IMR-90 (cell line): Measurements from ENCODE around the gene BAIAP2. TPM values are rescaled to one million over a fixed set of nuclear protein-coding genes. Genes with fewer than 3 reads are reported as not detected.

Experiments
- ATAC-seq: fragments of 200-7000 bp; cut with Tn5 transposase; 2 replicates; pipeline ENCODE4 v1.9.1; 2020; ENCODE audit warnings: low read depth, mild to moderate bottlenecking, moderate library complexity
- BruUV-seq: library from RNA; stranded (reverse); fragments of 400-500 nt; replicated peaks from 2 replicates; lab custom pipeline; 2021; lab: Mats Ljungman, UMichigan
- CTCF ChIA-PET: fragments of 300-600 bp; formaldehyde crosslinking; extraction: SDS; loops from one replicate; lab custom pipeline; 2021; ENCODE audit warnings: antibody characterized with exemption; lab: Yijun Ruan, JAX
- POLR2A ChIA-PET: fragments of 300-600 bp; sonication (Branson Sonifier 250); formaldehyde crosslinking; loops from one replicate; lab custom pipeline; 2022; ENCODE audit warnings: antibody characterized with exemption; ENCODE audit not compliant: unreplicated experiment; lab: Charles Lee
- DNase-seq: peaks from one replicate; pipeline ENCODE4 v3.0.0; 2013
- H2AFZ ChIP-seq: replicated peaks from 2 replicates; pipeline ENCODE3; 2013; ENCODE audit warnings: low read length, mild to moderate bottlenecking; ENCODE audit not compliant: poor library complexity
- H2AK5ac ChIP-seq: 2 replicates; pipeline ENCODE4 v1.6.1; 2013; ENCODE audit warnings: low read depth, low read length, inconsistent platforms
- H2AK9ac ChIP-seq: replicated peaks from 2 replicates; pipeline ENCODE3; 2013; ENCODE audit warnings: mild to moderate bottlenecking, low read depth, low read length, moderate library complexity; ENCODE audit not compliant: poor library complexity
- H2BK120ac ChIP-seq: 2 replicates; pipeline ENCODE4 v1.6.1; 2013; ENCODE audit warnings: low read depth, low read length, inconsistent platforms
- H2BK15ac ChIP-seq: 3 replicates; pipeline ENCODE4 v1.6.1; 2013; ENCODE audit warnings: low read depth, low read length, inconsistent platforms
- H2BK20ac ChIP-seq: 2 replicates; pipeline ENCODE4 v1.6.1; 2013; ENCODE audit warnings: low read depth, mild to moderate bottlenecking, inconsistent platforms, low read length, moderate library complexity
- H2BK5ac ChIP-seq: 2 replicates; pipeline ENCODE4 v1.6.1; 2013; ENCODE audit warnings: mild to moderate bottlenecking, low read depth, low read length, inconsistent platforms; ENCODE audit not compliant: poor library complexity, severe bottlenecking
- H3K14ac ChIP-seq: replicated peaks from 2 replicates; pipeline ENCODE4 v1.6.1; 2013; ENCODE audit warnings: low read depth, low read length, inconsistent platforms
- H3K18ac ChIP-seq: 2 replicates; pipeline ENCODE4 v1.6.1; 2013; ENCODE audit warnings: low read depth, low read length, control low read depth
- H3K23ac ChIP-seq: 2 replicates; pipeline ENCODE4 v1.6.1; 2013; ENCODE audit warnings: low read depth, low read length, inconsistent platforms
- H3K27ac ChIP-seq: 2 replicates; pipeline ENCODE4 v1.5.1; 2013; ENCODE audit warnings: mild to moderate bottlenecking, control low read depth, low read length; ENCODE audit not compliant: insufficient read depth
- H3K27me3 ChIP-seq: 2 replicates; pipeline ENCODE4 v1.6.1; 2013; ENCODE audit warnings: low read length; ENCODE audit not compliant: control insufficient read depth, insufficient read depth
- H3K36me3 ChIP-seq: 2 replicates; pipeline ENCODE4 v1.6.1; 2013; ENCODE audit warnings: low read length, mixed read lengths; ENCODE audit not compliant: control insufficient read depth, insufficient read depth
- H3K4ac ChIP-seq: 2 replicates; pipeline ENCODE4 v1.6.1; 2013; ENCODE audit warnings: low read depth, low read length, inconsistent platforms
- H3K4me1 ChIP-seq: 2 replicates; pipeline ENCODE4 v1.6.1; 2013; ENCODE audit warnings: low read length, mixed read lengths; ENCODE audit not compliant: control insufficient read depth, insufficient read depth
- H3K4me2 ChIP-seq: 2 replicates; pipeline ENCODE4 v1.6.1; 2013; ENCODE audit warnings: low read depth, mild to moderate bottlenecking, control low read depth, low read length, moderate library complexity
- H3K4me3 ChIP-seq: 2 replicates; pipeline ENCODE4 v1.5.1; 2013; ENCODE audit warnings: low read depth, mild to moderate bottlenecking, control low read depth, low read length, moderate library complexity; ENCODE audit not compliant: insufficient read depth
- H3K56ac ChIP-seq: 2 replicates; pipeline ENCODE4 v1.6.1; 2013; ENCODE audit warnings: low read length, inconsistent platforms; ENCODE audit not compliant: insufficient read depth; ENCODE audit errors: extremely low read depth
- H3K79me1 ChIP-seq, 2 experiments: 2 replicates each; pipeline ENCODE4 v1.6.1; 2013; ENCODE audit warnings: low read length in 2 of 2, inconsistent platforms in 1 of 2, low read depth in 1 of 2
- H3K9ac ChIP-seq: 2 replicates; pipeline ENCODE4 v1.6.1; 2013; ENCODE audit warnings: low read depth, low read length, control low read depth
- H3K9me1 ChIP-seq: 2 replicates; pipeline ENCODE4 v1.6.1; 2013; ENCODE audit warnings: low read length, inconsistent platforms; ENCODE audit not compliant: insufficient read depth
- H3K9me3 ChIP-seq: 2 replicates; pipeline ENCODE4 v1.6.1; 2013; ENCODE audit warnings: low read length; ENCODE audit not compliant: control insufficient read depth, insufficient read depth
- H4K20me1 ChIP-seq: 2 replicates; pipeline ENCODE4 v1.6.1; 2013; ENCODE audit warnings: low read length, inconsistent platforms; ENCODE audit not compliant: insufficient read depth
- H4K5ac ChIP-seq: 2 replicates; pipeline ENCODE4 v1.6.1; 2013; ENCODE audit warnings: mild to moderate bottlenecking, low read depth, low read length, control low read depth
- H4K8ac ChIP-seq, 2 experiments: 2 replicates each; pipeline ENCODE4 v1.6.1; 2013; ENCODE audit warnings: low read depth in 2 of 2, low read length in 2 of 2, control low read depth in 1 of 2, inconsistent platforms in 1 of 2
- H4K91ac ChIP-seq: 2 replicates; pipeline ENCODE4 v1.6.1; 2013; ENCODE audit warnings: low read depth, low read length, inconsistent platforms; ENCODE audit not compliant: insufficient read depth
- BHLHE40 ChIP-seq: fragments of 150-350 bp; IDR thresholded peaks from 2 replicates; pipeline ENCODE4 v1.6.1; 2016; ENCODE audit warnings: mild to moderate bottlenecking, low read depth, low read length
- CEBPB ChIP-seq: IDR thresholded peaks from 2 replicates; pipeline ENCODE4 v1.6.1; 2012; ENCODE audit warnings: low read depth, low read length, improper control_type of control experiment
- CHD1 ChIP-seq: IDR thresholded peaks from 2 replicates; pipeline ENCODE4 v1.6.1; 2012; ENCODE audit warnings: low read depth, low read length, improper control_type of control experiment
- ELK1 ChIP-seq: fragments of 150-350 bp; IDR thresholded peaks from 2 replicates; pipeline ENCODE4 v1.6.1; 2016; ENCODE audit warnings: low read depth, mild to moderate bottlenecking, low read length, moderate library complexity, borderline replicate concordance
- MAFK ChIP-seq: IDR thresholded peaks from 2 replicates; pipeline ENCODE4 v1.6.1; 2012; ENCODE audit warnings: low read depth, low read length, improper control_type of control experiment
- MAZ ChIP-seq: IDR thresholded peaks from 2 replicates; pipeline ENCODE4 v1.6.1; 2012; ENCODE audit warnings: low read depth, mild to moderate bottlenecking, low read length, improper control_type of control experiment, moderate library complexity, borderline replicate concordance
- MXI1 ChIP-seq: IDR thresholded peaks from 2 replicates; pipeline ENCODE4 v1.6.1; 2012; ENCODE audit warnings: low read depth, mild to moderate bottlenecking, low read length, moderate library complexity, borderline replicate concordance
- NFE2L2 ChIP-seq: fragments of 150-350 bp; IDR thresholded peaks from 2 replicates; pipeline ENCODE4 v1.6.1; 2016; ENCODE audit warnings: low read depth, mild to moderate bottlenecking, low read length
- POLR2A ChIP-seq: IDR thresholded peaks from 2 replicates; pipeline ENCODE4 v1.6.1; 2012; ENCODE audit warnings: mild to moderate bottlenecking, low read depth, low read length
- RAD21 ChIP-seq: IDR thresholded peaks from 2 replicates; pipeline ENCODE4 v1.6.1; 2012; ENCODE audit warnings: low read length, improper control_type of control experiment
- RCOR1 ChIP-seq: IDR thresholded peaks from 2 replicates; pipeline ENCODE4 v1.6.1; 2012; ENCODE audit warnings: mild to moderate bottlenecking, low read length, improper control_type of control experiment; ENCODE audit not compliant: insufficient replicate concordance
- RFX5 ChIP-seq: IDR thresholded peaks from 2 replicates; pipeline ENCODE4 v1.8.0; 2012; ENCODE audit warnings: low read depth, mild to moderate bottlenecking, low read length, moderate library complexity
- SMC3 ChIP-seq: fragments of 150-350 bp; IDR thresholded peaks from 2 replicates; pipeline ENCODE4 v1.6.1; 2016; ENCODE audit warnings: low read depth, mild to moderate bottlenecking, antibody characterized with exemption, low read length, moderate library complexity
- USF2 ChIP-seq: fragments of 150-350 bp; IDR thresholded peaks from 2 replicates; pipeline ENCODE4 v1.6.1; 2017; ENCODE audit warnings: mild to moderate bottlenecking, antibody characterized with exemption, low read length, low read depth
- WGBS, 2 experiments: methylation state at CpG; one replicate each; pipeline versions ENCODE4 v1.1.5 to v1.1.7; 2013; ENCODE audit warnings: missing lambda C conversion rate in 2 of 2; ENCODE audit not compliant: insufficient read length in 1 of 2; ENCODE audit errors: extremely low coverage in 2 of 2; 5-methylcytosine and 5-hydroxymethylcytosine counted together
- dilution Hi-C: fragments of 300-500 bp; cut with HindIII; formaldehyde crosslinking; loops from one replicate; pipeline ENCODE4 v1.14.3; 2018; ENCODE audit warnings: low sequenced_read_pairs; ENCODE audit not compliant: unreplicated experiment
- in situ Hi-C: fragments of 300-500 bp; cut with MboI; formaldehyde crosslinking; loops from 3 replicates; pipeline ENCODE4 v1.14.3; 2019; ENCODE audit warnings: low sequenced_read_pairs, inconsistent platforms, mixed read lengths
- intact Hi-C: fragments of 100-400 bp; cut with micrococcal nuclease; formaldehyde crosslinking; loops from 2 replicates; pipeline ENCODE4 v1.10.0; 2022
- polyA plus RNA-seq, 3 experiments: library from polyadenylated mRNA; depleted of rRNA; stranded (reverse); fragments of >200 nt; gene quantifications; 2 replicates each; pipeline ENCODE4 v1.2.3, GENCODE V29; 2012; ENCODE audit warnings: low replicate concordance in 1 of 3
- total RNA-seq: library from RNA; depleted of rRNA; stranded (reverse); fragments of >200 nt; gene quantifications from 2 replicates; pipeline ENCODE4 v1.2.3, GENCODE V29; 2012
- TF ChIP-seq, protein P1 (sequence below): conservative IDR thresholded peaks from 2 replicates; pipeline ENCODE4 v1.5.1; 2012; ENCODE audit warnings: mild to moderate bottlenecking, low read depth, low read length, improper control_type of control experiment

The BAIAP2 gene
- total and polyA plus RNA-seq, 2 of the 4 experiments (the other 2 are of a cell fraction): 18.3 to 32.6 TPM

DNA sequence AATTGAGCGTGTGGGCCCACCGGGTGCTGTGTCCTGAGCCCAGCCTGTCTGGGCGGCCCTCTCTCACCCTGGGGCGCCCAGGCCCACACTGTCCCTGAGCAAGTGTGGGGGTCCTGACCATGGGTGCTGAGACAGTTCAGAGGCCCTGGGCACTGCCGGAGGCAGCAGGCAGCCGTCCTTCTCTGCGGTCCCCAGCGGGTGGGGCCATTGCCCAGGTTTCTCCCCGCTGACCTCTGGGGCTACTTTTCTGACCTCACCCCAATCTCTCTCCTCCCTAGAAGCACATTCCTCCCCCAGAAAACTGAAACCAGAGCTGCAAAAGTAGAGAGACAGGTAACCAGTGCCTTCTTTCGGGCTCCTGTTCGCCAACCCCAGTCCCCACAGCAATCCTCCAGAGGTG lies 94.3 kb downstream of the BAIAP2 start:
- no peak overlapping the region for H2AFZ ChIP-seq
- dilution Hi-C loops (no loop called here), intact Hi-C loops (no loop called here), in situ Hi-C loops (no loop called here)
- H3K27me3 ChIP-seq: peaks cover 22% of the 10 kb centered on the region
- no peaks in the 10 kb centered on the region for H3K36me3 ChIP-seq
- no peak for TF ChIP-seq USF2
- no peak for TF ChIP-seq MAZ
- TF ChIP-seq ELK1: no peak
- no peak for TF ChIP-seq MAFK
- no peak for TF ChIP-seq MXI1
- TF ChIP-seq CEBPB: no peak
- no peak for TF ChIP-seq POLR2A
- TF ChIP-seq NFE2L2: no peak
- no peak for TF ChIP-seq RAD21
- TF ChIP-seq BHLHE40: no peak
- TF ChIP-seq, protein P1, sequence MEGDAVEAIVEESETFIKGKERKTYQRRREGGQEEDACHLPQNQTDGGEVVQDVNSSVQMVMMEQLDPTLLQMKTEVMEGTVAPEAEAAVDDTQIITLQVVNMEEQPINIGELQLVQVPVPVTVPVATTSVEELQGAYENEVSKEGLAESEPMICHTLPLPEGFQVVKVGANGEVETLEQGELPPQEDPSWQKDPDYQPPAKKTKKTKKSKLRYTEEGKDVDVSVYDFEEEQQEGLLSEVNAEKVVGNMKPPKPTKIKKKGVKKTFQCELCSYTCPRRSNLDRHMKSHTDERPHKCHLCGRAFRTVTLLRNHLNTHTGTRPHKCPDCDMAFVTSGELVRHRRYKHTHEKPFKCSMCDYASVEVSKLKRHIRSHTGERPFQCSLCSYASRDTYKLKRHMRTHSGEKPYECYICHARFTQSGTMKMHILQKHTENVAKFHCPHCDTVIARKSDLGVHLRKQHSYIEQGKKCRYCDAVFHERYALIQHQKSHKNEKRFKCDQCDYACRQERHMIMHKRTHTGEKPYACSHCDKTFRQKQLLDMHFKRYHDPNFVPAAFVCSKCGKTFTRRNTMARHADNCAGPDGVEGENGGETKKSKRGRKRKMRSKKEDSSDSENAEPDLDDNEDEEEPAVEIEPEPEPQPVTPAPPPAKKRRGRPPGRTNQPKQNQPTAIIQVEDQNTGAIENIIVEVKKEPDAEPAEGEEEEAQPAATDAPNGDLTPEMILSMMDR: no peak
- TF ChIP-seq RFX5: no peak
- no peak for TF ChIP-seq SMC3
- TF ChIP-seq CHD1: no peak
- no peak for TF ChIP-seq RCOR1
- DNase-seq (no peak), ATAC-seq (no peak)
- H2BK20ac ChIP-seq: no peak overlapping the region
- no peak overlapping the region for H3K4me2 ChIP-seq
- no peak overlapping the region for H3K23ac ChIP-seq
- no peak overlapping the region for H3K14ac ChIP-seq
- no peaks in the 10 kb centered on the region for H3K9me1 ChIP-seq
- H3K4ac ChIP-seq: no peak overlapping the region
- H4K5ac ChIP-seq: no peak overlapping the region
- H2AK9ac ChIP-seq: no peak overlapping the region
- POLR2A ChIA-PET: no interaction called here
- H4K91ac ChIP-seq: no peak overlapping the region
- no peaks in the 10 kb centered on the region for H4K20me1 ChIP-seq
- no peaks in the 10 kb centered on the region for H3K79me1 ChIP-seq
- no peak overlapping the region for H2AK5ac ChIP-seq
- BruUV-seq: no TSS peak
- CTCF ChIA-PET: no interaction called here
- H3K9ac ChIP-seq: no peak overlapping the region
- H2BK15ac ChIP-seq: no peak overlapping the region
- no peak overlapping the region for H3K4me3 ChIP-seq
- H3K9me3 ChIP-seq: no peaks in the 10 kb centered on the region
- no peak overlapping the region for H2BK5ac ChIP-seq
- no peak overlapping the region for H3K56ac ChIP-seq
- no CpG with 5 or more reads among the region's 11 CpGs for WGBS, 2 experiments
- H4K8ac ChIP-seq: no peak overlapping the region
- no peak overlapping the region for H3K18ac ChIP-seq
- H2BK120ac ChIP-seq: no peak overlapping the region
- H3K27ac ChIP-seq: no peak overlapping the region
- H3K4me1 ChIP-seq: no peaks in the 10 kb centered on the region
